ENCODE results near the gene PRUNE2.
"Not testable (repeated sequence)": the region's sequence is repeated elsewhere in the genome, so short reads cannot be mapped to it uniquely, and the experiment has no call there.

Gene PRUNE2, protein sequence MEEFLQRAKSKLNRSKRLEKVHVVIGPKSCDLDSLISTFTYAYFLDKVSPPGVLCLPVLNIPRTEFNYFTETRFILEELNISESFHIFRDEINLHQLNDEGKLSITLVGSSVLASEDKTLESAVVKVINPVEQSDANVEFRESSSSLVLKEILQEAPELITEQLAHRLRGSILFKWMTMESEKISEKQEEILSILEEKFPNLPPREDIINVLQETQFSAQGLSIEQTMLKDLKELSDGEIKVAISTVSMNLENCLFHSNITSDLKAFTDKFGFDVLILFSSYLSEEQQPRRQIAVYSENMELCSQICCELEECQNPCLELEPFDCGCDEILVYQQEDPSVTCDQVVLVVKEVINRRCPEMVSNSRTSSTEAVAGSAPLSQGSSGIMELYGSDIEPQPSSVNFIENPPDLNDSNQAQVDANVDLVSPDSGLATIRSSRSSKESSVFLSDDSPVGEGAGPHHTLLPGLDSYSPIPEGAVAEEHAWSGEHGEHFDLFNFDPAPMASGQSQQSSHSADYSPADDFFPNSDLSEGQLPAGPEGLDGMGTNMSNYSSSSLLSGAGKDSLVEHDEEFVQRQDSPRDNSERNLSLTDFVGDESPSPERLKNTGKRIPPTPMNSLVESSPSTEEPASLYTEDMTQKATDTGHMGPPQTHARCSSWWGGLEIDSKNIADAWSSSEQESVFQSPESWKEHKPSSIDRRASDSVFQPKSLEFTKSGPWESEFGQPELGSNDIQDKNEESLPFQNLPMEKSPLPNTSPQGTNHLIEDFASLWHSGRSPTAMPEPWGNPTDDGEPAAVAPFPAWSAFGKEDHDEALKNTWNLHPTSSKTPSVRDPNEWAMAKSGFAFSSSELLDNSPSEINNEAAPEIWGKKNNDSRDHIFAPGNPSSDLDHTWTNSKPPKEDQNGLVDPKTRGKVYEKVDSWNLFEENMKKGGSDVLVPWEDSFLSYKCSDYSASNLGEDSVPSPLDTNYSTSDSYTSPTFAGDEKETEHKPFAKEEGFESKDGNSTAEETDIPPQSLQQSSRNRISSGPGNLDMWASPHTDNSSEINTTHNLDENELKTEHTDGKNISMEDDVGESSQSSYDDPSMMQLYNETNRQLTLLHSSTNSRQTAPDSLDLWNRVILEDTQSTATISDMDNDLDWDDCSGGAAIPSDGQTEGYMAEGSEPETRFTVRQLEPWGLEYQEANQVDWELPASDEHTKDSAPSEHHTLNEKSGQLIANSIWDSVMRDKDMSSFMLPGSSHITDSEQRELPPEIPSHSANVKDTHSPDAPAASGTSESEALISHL (N-terminal part only)

GRCh38 chr9:76905791-76906646 is at the start of gene PRUNE2:
TSS of gene PRUNE2 (minus strand) at chr9:76906114. CDS start at chr9:76905963, 151 bp downstream.
- H3K4me3 ChIP-seq, result peak within 1 kb of the TSS in 5 of 7 experiments; percentile 12 to 42 (median 27)
- peak within 1 kb of the TSS in 2 of 21 experiments; percentile 57 to 72 for H3K27ac ChIP-seq

GRCh38 chr9:76955406-76955805 is 49.5 kb upstream of the PRUNE2 start:
- H3K4me3 ChIP-seq, H3K27ac ChIP-seq: not testable (repeated sequence)

GRCh38 chr9:76949865-76950264 is 44.0 kb upstream of the PRUNE2 start:
- Histone ChIP-seq H3K27ac (no peak overlapping the region), H3K4me3 (no peak overlapping the region)

GRCh38 chr9:76944011-76944410 is 38.1 kb upstream of the PRUNE2 start:
- H3K27ac ChIP-seq, result no peak overlapping the region
- H3K4me3 ChIP-seq, result no peak overlapping the region

- Histone ChIP-seq H3K27ac (no peak overlapping the region), H3K4me3 (no peak overlapping the region)
Observed at GRCh38 chr9:76943054-76943453, 37.1 kb upstream of the PRUNE2 start.

DNA sequence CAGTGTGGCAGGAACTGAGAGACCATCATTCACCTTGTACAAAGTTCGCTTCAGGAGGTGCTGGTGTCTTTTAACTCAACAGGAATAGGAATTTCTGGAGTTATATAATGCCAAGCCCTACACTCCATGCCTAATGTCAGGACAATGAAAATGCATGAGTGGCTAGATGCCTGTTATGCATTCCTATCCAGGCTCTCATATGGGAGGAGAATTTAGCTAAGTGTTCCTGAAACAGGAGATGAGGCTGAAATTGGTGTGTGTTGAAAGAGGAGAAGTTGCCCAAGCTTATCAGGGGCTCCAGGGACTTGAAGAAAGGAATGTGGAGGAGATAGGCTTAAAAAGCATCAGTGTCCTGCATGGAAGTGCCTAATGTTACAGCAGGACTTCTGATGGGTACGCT is 26.8 kb upstream of the PRUNE2 start:
- H3K27ac ChIP-seq, result no peak overlapping the region
- no peak overlapping the region for H3K4me3 ChIP-seq

DNA sequence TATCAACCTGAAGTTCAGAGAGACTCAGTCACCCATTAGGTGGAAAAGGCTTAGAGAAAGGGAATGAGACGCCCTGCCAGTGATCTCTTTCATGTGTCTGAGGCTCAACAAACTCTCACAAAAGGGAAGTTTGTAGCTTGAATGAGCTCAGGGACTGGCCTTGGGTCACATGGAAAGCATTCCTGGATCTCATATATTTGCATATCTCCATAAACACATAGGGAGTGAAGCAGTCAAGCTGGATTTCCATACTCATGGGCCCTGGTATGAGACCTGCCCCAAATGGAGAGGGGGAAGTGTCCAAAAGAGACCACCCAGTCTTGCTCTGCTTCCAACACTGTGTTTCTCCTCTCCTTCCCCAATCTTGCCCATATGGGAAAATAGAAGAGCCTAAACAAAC is 26.4 kb upstream of the PRUNE2 start:
- no peak overlapping the region for H3K4me3 ChIP-seq
- H3K27ac ChIP-seq, result no peak overlapping the region

DNA sequence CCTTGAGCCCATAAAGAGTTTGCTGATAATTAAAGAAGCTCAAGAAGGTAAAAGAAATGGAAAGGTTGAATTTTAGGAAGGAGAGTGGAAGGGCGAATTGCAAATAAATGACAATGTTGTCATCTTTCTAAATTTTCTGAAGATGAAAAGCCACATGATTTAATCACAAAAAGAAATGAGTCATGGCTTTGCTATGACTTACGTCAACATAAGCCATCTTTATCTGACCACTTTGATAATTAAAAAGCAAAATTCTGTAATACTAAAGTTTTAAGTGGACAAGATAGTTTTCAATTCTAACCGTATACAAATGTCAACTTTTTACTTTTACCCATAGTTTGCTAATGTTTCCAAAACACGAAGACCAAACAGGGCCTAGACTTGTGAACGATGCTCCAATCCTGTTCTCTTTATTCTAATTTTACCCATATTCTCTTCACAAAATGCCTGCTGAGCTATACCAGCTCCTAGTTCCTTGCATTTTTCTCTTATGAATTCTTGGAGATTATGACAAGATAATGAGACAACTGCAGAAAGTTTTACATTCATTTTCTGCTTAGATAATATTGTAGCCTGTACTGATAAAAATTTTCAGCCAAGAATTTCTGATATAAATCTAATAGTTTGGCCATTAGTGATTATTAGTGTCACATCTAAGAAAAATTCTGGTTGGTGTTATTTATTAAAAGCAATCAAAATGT is 21.8 kb upstream of the PRUNE2 start:
- Histone ChIP-seq H3K4me3 (no peak overlapping the region), H3K27ac (no peak overlapping the region)

- no peak overlapping the region for H3K4me3 ChIP-seq
- no peak overlapping the region for H3K27ac ChIP-seq
Observed at GRCh38 chr9:76926846-76927245, 20.9 kb upstream of the PRUNE2 start.

DNA sequence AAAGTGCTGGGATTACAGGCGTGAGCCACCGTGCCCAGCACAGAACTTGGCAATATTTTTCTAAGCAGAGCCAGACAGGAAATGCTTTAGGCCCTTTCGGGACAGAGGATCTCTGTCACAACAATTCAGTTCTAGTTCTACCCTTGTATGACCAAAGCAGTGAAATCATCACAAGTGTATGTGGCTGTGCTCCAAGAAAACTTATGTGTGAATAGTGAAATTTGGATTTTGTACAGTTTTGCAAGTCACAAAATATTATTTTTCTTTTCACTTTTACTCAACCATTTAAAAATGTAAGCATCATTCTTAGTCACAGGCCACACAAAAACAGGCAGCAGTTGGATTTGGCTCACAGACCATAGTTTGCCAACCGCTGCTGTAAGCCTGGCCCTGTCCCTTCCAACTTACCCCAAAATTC is 20.4 kb upstream of the PRUNE2 start:
- Histone ChIP-seq H3K4me3 (no peak overlapping the region), H3K27ac (no peak overlapping the region)

DNA sequence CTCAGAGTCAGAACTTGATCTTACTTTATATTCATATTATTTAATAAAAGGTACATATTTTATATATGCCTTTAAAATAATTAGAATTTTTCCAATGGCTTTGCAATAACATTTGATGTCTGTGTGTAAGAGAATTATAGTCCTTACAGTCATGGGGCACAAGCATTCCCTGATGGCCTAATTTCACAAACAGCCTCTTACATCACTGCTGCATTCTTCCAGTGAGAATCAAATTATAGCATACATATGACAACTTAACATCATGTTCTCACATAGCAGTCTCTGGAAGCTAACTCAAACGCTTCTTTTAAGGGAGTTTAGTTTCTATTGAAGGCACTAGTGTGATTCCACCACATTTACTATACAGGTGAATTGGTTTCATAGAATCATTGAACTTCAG is 15.3 kb upstream of the PRUNE2 start:
- no peak overlapping the region for H3K4me3 ChIP-seq
- no peak overlapping the region for H3K27ac ChIP-seq

DNA sequence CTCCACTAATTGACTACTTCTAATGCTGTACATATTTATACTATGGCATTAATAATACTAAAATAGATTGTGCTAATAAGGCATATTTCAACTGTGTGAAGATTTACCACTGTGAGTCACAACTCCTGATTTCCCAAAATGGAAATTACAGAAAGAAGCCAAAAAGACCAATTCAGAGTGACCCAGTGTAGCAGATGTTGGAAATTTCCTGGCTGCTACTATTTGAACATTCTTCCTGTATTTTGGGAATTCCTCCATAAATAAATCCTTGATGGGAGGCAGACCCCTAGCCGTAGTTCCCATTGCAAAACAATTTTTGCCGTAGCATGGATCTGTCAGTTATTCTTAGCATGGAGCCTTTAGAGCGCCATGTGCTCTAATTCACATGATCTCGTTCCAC is 11.4 kb upstream of the PRUNE2 start:
- no peak overlapping the region for H3K27ac ChIP-seq
- no peak overlapping the region for H3K4me3 ChIP-seq

DNA sequence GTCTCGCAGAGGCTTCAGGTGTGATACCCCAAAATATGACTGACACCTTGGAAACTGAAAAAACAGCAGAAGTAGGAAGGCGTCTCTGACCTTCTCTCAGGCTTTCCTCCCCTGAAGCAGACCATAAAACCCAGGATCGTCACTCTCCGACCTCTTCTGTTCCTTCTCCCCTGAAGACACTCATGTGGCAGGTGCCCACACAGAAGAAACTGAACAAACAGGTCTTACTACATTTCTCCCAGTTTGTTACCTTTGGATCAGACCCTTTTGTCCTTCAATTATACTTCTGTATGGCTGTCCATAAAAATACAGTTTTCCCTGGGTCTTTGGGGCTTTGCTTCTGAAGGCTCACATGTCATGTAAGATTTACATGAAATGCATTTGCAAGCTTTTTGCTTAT is 10.3 kb upstream of the PRUNE2 start:
- H3K27ac ChIP-seq, result no peak overlapping the region
- H3K4me3 ChIP-seq, result no peak overlapping the region

DNA sequence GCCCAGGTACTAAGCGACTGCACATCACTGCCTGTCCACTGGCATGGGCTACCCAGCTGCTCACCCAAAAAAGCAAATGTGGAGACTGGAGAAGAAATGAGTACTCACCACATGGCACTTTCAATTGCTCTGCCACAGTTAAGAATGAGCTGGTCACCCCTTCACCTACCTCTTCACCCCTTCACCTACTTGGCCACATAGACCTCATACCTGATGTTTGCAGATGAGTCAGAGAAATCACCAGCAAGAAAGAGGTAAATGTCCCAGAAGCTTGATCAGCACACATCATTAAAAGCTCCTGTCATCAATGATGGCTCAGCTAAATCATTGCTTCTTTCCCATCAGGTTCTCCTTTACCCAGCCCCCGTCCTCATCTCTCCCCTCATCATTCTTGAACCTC is 7.6 kb upstream of the PRUNE2 start:
- Histone ChIP-seq H3K4me3 (no peak overlapping the region), H3K27ac (no peak overlapping the region)

- H3K4me3 ChIP-seq, result no peak overlapping the region
- H3K27ac ChIP-seq, result peak overlapping the region in 3 of 21 experiments; percentile 8 to 56 (median 47)
Observed at GRCh38 chr9:76912636-76913275, 6.8 kb upstream of the PRUNE2 start.

DNA sequence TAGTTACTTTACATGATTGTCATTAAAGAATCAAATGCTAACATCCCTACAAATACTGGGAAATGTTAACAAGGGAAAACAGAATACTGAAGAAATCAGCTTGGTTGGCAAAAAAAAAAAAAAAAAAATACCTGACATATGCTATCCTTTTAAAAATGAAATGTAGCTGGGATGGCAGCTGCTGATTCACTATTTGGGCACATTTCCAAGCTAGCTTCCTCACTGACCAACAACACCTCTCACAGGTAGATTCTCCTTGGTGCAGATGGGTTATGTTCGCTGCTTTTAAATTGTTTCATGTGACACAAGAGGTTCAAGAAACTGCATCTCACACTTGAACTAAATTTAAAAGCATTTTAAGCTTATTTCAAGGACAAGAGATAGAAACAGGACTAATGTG is 6.1 kb upstream of the PRUNE2 start:
- H3K4me3 ChIP-seq, result no peak overlapping the region
- H3K27ac ChIP-seq, result peak overlapping the region in 3 of 21 experiments; percentile 8 to 56 (median 47)

DNA sequence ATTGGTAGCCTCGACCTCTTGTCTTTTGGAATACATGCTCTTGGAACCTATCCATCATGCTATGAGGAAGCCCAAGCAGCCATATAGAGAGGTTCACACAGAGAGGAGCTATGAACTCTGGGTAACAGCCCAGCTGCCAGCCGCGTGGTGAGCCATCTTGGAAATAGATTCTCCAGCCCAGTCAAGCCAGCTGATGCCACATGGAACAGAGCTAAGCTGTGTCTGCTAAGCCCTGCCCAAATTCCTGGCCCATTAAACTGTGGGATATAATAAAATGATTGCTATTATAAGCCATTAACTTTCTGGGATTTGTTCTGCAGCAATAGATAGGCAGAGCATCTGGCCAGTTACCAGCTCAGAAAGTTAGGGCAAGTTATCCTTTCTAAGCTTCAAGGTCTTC is 4.9 kb upstream of the PRUNE2 start:
- Histone ChIP-seq H3K4me3 (no peak overlapping the region), H3K27ac (no peak overlapping the region)

GRCh38 chr9:76906647-76906975 is 697 bp upstream of the PRUNE2 start:
- peak overlapping the region in 1 of 21 experiments; percentile 34 for H3K27ac ChIP-seq
- H3K4me3 ChIP-seq, result peak overlapping the region in 1 of 7 experiments; percentile 42

Data from skin epidermis (tissue), 12 donors.